Spinal cord (tissue), 10 donors: ENCODE data around the gene WDR48. TPM values are rescaled to one million over a fixed set of nuclear protein-coding genes. Genes with fewer than 3 reads are reported as not detected.

ENCODE experiments used
- DNase-seq, 6 donors: peaks; one replicate each; pipeline versions ENCODE4 v3.0.0 to v3.0.0-alpha.2; 2013 to 2015; ENCODE audit warnings: low spot score in 6 of 6, low read depth in 4 of 6
- H3K27ac ChIP-seq: one replicate; pipeline ENCODE4 v1.5.1; 2013; ENCODE audit warnings: low read depth, low read length, control low read depth
- H3K27me3 ChIP-seq: one replicate; pipeline ENCODE4 v1.6.1; 2013; ENCODE audit warnings: low read length; ENCODE audit not compliant: control insufficient read depth, insufficient read depth
- H3K36me3 ChIP-seq: one replicate; pipeline ENCODE4 v1.6.1; 2013; ENCODE audit warnings: low read length; ENCODE audit not compliant: control insufficient read depth, insufficient read depth
- H3K4me1 ChIP-seq: one replicate; pipeline ENCODE4 v1.6.1; 2013; ENCODE audit warnings: low read length; ENCODE audit not compliant: control insufficient read depth, insufficient read depth
- H3K4me3 ChIP-seq: one replicate; pipeline ENCODE4 v1.5.1; 2013; ENCODE audit warnings: low read depth, low read length, control low read depth
- H3K9me3 ChIP-seq: one replicate; pipeline ENCODE4 v1.6.1; 2013; ENCODE audit warnings: low read length; ENCODE audit not compliant: control insufficient read depth, insufficient read depth
- WGBS: methylation state at CpG from one replicate; pipeline ENCODE4 v1.1.5; 2013; ENCODE audit warnings: missing lambda C conversion rate; ENCODE audit not compliant: insufficient coverage; 5-methylcytosine and 5-hydroxymethylcytosine counted together
- polyA plus RNA-seq, 2 donors: library from polyadenylated mRNA; unstranded; fragments of 120-200 nt; gene quantifications; one replicate each; pipeline ENCODE4 v1.2.1, GENCODE V29; 2013; ENCODE audit not compliant: insufficient read length in 2 of 2
- total RNA-seq, 2 donors: library from RNA; depleted of rRNA in 1 of 2; stranded (reverse); fragments of 120-200 nt in 1 of 2; fragments of >200 nt in 1 of 2; gene quantifications; one replicate each; pipeline versions ENCODE4 v1.2.3 to v1.2.4, GENCODE V29; 2013 to 2014
- donor health status: healthy.

Gene WDR48
- total and polyA plus RNA-seq, 4 donors: 51.6 to 73.2 (median 63.8) TPM

DNA sequence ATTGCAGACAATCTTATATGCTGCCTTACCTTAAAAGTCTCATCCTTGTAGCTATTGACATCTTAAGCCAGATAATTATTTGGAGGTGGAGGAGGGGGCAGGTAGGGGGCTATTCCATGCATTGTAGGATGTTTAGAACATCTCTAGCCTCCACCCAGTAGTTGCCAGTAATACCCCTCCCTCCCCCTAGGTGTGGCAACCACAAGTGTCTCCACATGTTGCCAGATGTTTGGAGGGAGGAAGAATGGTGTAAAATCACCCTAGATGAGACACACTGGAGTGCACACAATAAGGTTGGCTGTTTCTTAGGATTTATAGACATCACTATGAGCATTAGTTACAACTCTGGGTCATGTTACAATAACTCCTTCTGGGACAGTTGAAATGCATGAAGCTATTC, 28.2 kb downstream of the WDR48 start:
- no peaks in the 10 kb centered on the region for H3K4me1 ChIP-seq
- H3K27ac ChIP-seq: no peak overlapping the region
- H3K36me3 ChIP-seq: peaks cover 30% of the 10 kb centered on the region
- H3K4me3 ChIP-seq: no peak overlapping the region
- no peaks in the 10 kb centered on the region for H3K9me3 ChIP-seq
- no peak for DNase-seq
- no peaks in the 10 kb centered on the region for H3K27me3 ChIP-seq

DNA sequence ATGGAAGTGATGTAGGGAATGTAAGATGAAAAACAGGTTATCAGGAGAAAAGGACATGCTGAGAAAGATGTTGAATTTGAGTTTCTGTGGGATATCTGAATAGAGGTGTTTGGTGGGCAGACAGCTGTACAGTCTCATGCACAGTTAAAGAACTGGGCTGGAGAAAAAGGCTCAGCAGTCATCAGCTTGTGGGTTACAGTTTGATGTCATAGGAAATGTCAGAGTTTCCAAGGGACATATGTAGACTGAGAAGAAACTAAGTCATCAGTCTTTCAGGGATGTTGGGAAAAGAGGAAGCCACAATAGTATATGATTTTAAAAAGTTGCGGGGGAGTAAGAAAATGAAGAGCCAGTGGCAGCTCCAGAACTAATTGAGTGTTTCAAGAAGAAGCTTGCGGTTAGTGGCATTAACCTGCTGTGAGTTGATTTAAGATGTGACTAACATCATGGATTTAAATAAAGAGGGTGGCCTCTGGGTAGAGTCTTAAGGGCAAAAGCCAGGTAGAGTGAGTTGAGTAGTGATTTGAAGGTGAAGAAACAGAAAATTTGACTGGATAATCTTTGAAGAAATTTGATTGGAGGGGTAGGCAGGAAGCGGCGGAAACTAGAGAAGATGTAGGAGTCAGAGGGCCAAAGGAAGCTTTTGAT, 31.0 kb downstream of the WDR48 start:
- Histone ChIP-seq H3K27me3 (no peaks in the 10 kb centered on the region), H3K36me3 (peaks cover 30% of the 10 kb centered on the region), H3K4me3 (no peak overlapping the region), H3K9me3 (no peaks in the 10 kb centered on the region), H3K4me1 (no peaks in the 10 kb centered on the region), H3K27ac (no peak overlapping the region)
- 92% methylated on average over 4 of the region's 4 CpGs for WGBS
- no peak for DNase-seq

DNA sequence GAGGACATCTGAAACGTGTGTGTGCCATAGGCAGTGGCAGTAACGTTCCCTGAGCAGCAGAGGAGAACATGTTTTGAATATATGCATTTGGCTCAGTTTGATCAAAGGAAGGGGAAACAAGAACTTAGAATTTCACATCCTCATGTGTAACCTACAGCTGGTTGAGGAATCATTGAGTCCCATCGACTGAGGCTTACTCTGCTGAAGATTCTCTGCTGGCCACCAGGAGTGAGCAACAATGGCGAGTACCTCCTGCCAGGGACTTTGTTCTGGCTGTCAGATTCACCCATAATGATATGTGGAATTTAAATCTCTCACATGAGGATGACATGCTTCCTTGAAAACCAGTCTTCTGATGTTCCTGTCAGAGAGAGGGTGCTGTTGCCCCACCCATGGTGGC, 34.3 kb downstream of the WDR48 start:
- Histone ChIP-seq H3K27me3 (no peaks in the 10 kb centered on the region), H3K27ac (no peak overlapping the region), H3K9me3 (no peaks in the 10 kb centered on the region), H3K4me3 (no peak overlapping the region), H3K36me3 (peaks cover 32% of the 10 kb centered on the region), H3K4me1 (no peaks in the 10 kb centered on the region)
- 88% methylated on average over 4 of the region's 4 CpGs for whole genome bisulfite sequencing
- no peak for DNase-seq

DNA sequence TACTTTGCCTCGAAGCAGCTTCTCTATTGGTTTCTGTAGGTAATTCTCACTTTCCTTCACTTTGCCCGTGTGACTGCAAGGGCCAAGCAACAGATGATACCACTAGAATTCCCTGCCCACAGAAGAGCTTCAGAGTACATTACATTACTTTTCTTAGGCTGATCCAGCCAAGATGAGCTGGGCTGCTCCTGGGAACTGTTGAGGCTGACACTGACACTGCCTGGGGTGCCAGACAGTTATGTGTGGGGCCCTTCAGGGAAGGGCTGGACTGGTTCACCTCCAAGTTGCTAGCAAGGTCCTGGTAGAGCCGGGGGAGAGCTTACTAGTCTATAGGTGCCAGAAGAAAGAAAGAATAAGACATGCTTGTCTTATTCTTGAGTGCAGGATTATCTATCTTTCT, 36.6 kb downstream of the WDR48 start:
- H3K36me3 ChIP-seq: peaks cover 27% of the 10 kb centered on the region
- DNase-seq: no peak
- H3K27ac ChIP-seq: no peak overlapping the region
- H3K4me3 ChIP-seq: no peak overlapping the region
- H3K9me3 ChIP-seq: no peaks in the 10 kb centered on the region
- no peaks in the 10 kb centered on the region for H3K27me3 ChIP-seq
- WGBS: 83% methylated on average over 2 of the region's 3 CpGs
- H3K4me1 ChIP-seq: no peaks in the 10 kb centered on the region

DNA sequence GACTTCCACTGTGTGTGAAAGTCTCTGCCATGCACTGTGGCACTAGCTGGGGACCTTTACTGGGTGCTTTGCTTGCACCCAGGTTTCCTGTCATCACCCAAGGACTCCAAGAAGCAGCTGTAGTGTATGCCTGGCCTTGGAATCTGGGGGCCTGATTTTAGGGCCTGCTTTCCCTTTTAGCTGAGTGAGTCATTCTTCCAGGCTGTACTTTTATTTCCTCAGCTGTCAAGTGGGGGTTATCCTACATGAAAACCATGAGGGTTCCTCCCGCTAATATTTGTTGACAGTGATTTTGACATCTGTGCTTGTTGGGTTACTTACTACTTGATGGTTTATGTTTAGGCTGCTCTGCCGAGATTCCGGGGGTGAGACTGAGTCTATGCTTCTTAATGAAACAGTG, 37.1 kb downstream of the WDR48 start:
- H3K4me3 ChIP-seq: no peak overlapping the region
- H3K36me3 ChIP-seq: peaks cover 26% of the 10 kb centered on the region
- H3K27me3 ChIP-seq: no peaks in the 10 kb centered on the region
- no CpG with 5 or more reads among the region's 3 CpGs for WGBS
- H3K4me1 ChIP-seq: no peaks in the 10 kb centered on the region
- DNase-seq: no peak
- no peaks in the 10 kb centered on the region for H3K9me3 ChIP-seq
- H3K27ac ChIP-seq: no peak overlapping the region

DNA sequence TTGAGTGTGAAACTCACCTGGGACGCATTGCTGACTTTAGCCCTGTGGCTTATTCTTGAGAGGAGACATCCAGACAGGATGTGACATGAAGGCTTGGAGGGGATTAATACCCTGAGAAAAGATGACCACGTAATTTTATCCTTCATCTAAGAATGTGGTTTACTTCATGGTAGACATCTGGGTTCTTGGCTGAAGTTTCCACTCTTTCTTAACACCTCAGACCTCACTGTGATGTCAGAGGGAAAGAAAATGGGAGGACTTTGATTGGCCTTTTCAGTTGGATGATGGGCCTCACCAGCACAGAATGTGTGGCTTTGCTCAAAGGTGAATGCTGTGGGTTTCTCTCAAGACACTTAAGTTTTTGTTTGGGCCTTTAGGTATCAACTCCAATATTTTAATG, 39.1 kb downstream of the WDR48 start:
- Histone ChIP-seq H3K4me3 (no peak overlapping the region), H3K4me1 (peaks cover 3% of the 10 kb centered on the region), H3K9me3 (no peaks in the 10 kb centered on the region), H3K36me3 (peaks cover 26% of the 10 kb centered on the region), H3K27me3 (no peaks in the 10 kb centered on the region), H3K27ac (no peak overlapping the region)
- WGBS: no CpG with 5 or more reads among the region's 2 CpGs
- no peak for DNase-seq

DNA sequence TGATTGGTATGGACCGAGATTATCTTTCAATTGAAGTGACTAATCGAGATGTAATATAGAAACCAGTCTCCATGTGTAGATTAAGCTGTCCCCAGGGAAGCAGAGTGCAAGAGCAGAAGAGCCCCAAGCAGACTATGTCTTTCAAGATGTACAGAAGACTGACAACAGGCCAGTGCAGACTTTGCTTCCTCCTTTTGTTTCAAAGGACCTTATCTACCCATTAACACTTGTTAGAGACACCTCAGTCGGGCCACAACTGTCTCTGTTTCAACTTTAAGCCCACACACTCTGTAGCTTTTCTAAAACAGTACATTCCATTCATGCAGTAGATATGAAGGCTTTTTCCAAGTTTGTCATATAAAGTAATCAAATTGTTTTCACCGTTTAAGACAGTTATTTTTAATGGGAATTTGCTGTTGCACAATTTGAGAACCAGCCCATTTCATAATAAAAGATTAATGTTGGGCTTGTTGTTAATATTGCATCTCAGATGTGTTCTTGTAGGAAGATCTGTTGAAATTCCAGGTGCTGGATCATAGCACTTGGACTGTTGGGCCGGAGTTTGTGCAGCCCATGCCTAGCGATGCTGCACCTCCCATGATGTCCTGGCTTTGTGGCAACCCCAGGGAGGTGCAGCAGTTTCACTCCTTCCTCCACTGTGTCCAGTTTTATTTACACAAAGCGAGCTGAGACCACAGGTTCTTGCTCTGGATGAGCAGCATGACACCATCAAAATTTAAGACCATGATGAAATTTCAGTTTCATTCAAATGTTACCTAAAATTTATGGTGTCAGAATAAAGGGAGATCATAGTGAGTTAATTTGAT, 43.2 kb downstream of the WDR48 start:
- WGBS: 89% methylated on average over 4 of the region's 7 CpGs
- DNase-seq: no peak
- Histone ChIP-seq H3K36me3 (peaks cover 37% of the 10 kb centered on the region), H3K4me1 (peaks cover 27% of the 10 kb centered on the region), H3K27me3 (no peaks in the 10 kb centered on the region), H3K9me3 (no peaks in the 10 kb centered on the region), H3K4me3 (no peak overlapping the region), H3K27ac (no peak overlapping the region)

DNA sequence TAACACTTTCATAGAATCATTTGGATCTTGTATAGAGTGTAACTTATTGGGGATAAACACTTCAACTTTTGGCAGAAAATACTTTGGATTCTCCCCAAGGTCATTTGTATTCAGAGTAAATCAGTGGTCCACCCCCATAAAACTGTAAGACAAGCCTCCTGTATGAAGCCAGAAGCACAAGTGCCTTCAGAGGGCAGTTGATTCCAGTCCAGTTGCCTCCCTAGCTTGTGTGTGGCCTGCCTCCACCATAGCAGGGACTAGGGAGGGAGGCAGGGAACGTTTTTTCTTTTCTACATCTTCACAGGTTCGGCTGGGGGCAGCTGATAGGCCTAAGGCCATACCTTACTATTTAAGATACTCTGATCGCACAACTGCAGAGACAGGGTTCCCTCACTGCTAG, 44.0 kb downstream of the WDR48 start:
- Histone ChIP-seq H3K27me3 (no peaks in the 10 kb centered on the region), H3K36me3 (peaks cover 44% of the 10 kb centered on the region), H3K9me3 (no peaks in the 10 kb centered on the region), H3K4me3 (no peak overlapping the region), H3K27ac (peak overlapping the region; percentile 59), H3K4me1 (peaks cover 29% of the 10 kb centered on the region)
- peak in 4 of 6 donors; percentile 21 to 74 (median 42) for DNase-seq
- 54% methylated on average over 3 of the region's 3 CpGs for WGBS

DNA sequence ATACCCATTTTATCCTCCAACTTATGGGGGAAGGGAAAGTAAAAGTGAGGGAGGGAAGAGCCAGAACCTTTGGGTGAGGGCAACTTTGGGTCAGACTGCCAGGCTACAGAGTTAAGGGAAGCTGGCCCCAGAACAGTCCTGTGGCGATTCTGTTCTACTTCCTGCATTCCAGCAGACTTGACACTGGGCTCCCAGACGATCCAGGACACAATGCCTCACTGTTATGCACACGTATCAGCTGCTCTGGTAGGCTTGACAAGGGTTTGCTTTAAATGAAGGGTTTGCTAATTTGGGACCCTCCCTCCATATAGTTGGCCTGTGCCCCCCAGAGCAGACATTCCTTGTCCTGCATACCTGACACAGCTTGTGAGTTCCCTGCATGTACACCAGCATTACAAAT, 45.0 kb downstream of the WDR48 start:
- H3K4me1 ChIP-seq: peaks cover 34% of the 10 kb centered on the region
- H3K27me3 ChIP-seq: no peaks in the 10 kb centered on the region
- 50% methylated on average over 1 of the region's 3 CpGs for WGBS
- H3K9me3 ChIP-seq: no peaks in the 10 kb centered on the region
- peak overlapping the region; percentile 76 for H3K27ac ChIP-seq
- DNase-seq: peak in 5 of 6 donors; percentile 12 to 76 (median 56)
- peaks cover 48% of the 10 kb centered on the region for H3K36me3 ChIP-seq
- no peak overlapping the region for H3K4me3 ChIP-seq
